Naive thymus-derived CD4-positive, alpha-beta T cell (primary cell): ENCODE data around the gene NPC1. TPM values are rescaled to one million over a fixed set of nuclear protein-coding genes. Genes with fewer than 3 reads are reported as not detected.
"Not testable (repeated sequence)": the region's sequence is repeated elsewhere in the genome, so short reads cannot be mapped to it uniquely, and the experiment has no call there.

Experiments
- ATAC-seq: fragments of 150-1000 bp; cut with Tn5 transposase; 2 replicates; pipeline ENCODE4 v1.10.0; 2021; ENCODE audit warnings: mild to moderate bottlenecking, moderate library complexity
- CTCF ChIA-PET: fragments of 350-600 bp; sonication (Branson Sonifier 250); formaldehyde crosslinking; loops from one replicate; lab custom pipeline; 2021; ENCODE audit warnings: antibody characterized with exemption; lab: Charles Lee
- POLR2A ChIA-PET: fragments of 350-600 bp; sonication (Branson Sonifier 250); formaldehyde crosslinking; loops from one replicate; lab custom pipeline; 2021; ENCODE audit warnings: antibody characterized with exemption, inconsistent platforms; lab: Charles Lee
- DNase-seq, 9 donors: peaks; one replicate each; pipeline versions ENCODE4 v3.0.0 to v3.0.0-alpha.2; 2020 to 2022; ENCODE audit warnings: mixed read lengths in 1 of 9
- H3K27ac ChIP-seq: one replicate; pipeline ENCODE4 v1.7.0; 2013; ENCODE audit warnings: mild to moderate bottlenecking, low read depth, low read length, moderate library complexity
- H3K27me3 ChIP-seq, 2 donors: one replicate each; pipeline ENCODE4 v1.7.0; 2013; ENCODE audit warnings: low read length in 2 of 2, mild to moderate bottlenecking in 2 of 2, moderate library complexity in 2 of 2; ENCODE audit not compliant: control insufficient read depth in 2 of 2, insufficient read depth in 2 of 2
- H3K36me3 ChIP-seq, 3 experiments: 1 replicate in 2 of 3; 2 replicates in 1 of 3; pipeline ENCODE4 v1.7.0; 2013; ENCODE audit warnings: low read length in 3 of 3, mild to moderate bottlenecking in 3 of 3, moderate library complexity in 1 of 3; ENCODE audit not compliant: insufficient read depth in 3 of 3, control insufficient read depth in 2 of 3
- H3K4me1 ChIP-seq, 2 donors: one replicate each; pipeline ENCODE4 v1.7.0; 2013; ENCODE audit warnings: low read length in 2 of 2, mild to moderate bottlenecking in 2 of 2, moderate library complexity in 1 of 2; ENCODE audit not compliant: control insufficient read depth in 2 of 2, insufficient read depth in 2 of 2
- H3K4me3 ChIP-seq: 2 replicates; pipeline ENCODE4 v1.7.0; 2013; ENCODE audit warnings: mild to moderate bottlenecking, low read length
- H3K9me3 ChIP-seq, 3 experiments: 1 replicate in 2 of 3; 2 replicates in 1 of 3; pipeline ENCODE4 v1.7.0; 2013; ENCODE audit warnings: low read length in 3 of 3; ENCODE audit not compliant: control insufficient read depth in 2 of 3
- H3K27ac Mint-ChIP-seq, 9 donors: one replicate each; pipeline ENCODE4 v1.8.0; 2020 to 2022; ENCODE audit warnings: mixed read lengths in 9 of 9, mild to moderate bottlenecking in 8 of 9, moderate library complexity in 5 of 9, inconsistent platforms in 2 of 9
- H3K27me3 Mint-ChIP-seq, 5 donors: one replicate each; pipeline ENCODE4 v1.8.0; 2021 to 2022; ENCODE audit warnings: mixed read lengths in 5 of 5, mild to moderate bottlenecking in 1 of 5
- H3K36me3 Mint-ChIP-seq, 5 donors: one replicate each; pipeline ENCODE4 v1.8.0; 2020 to 2022; ENCODE audit warnings: mixed read lengths in 5 of 5, mild to moderate bottlenecking in 3 of 5, inconsistent platforms in 1 of 5
- H3K4me1 Mint-ChIP-seq, 7 donors: one replicate each; pipeline ENCODE4 v1.8.0; 2020 to 2022; ENCODE audit warnings: mixed read lengths in 7 of 7, mild to moderate bottlenecking in 3 of 7, inconsistent platforms in 1 of 7
- H3K4me3 Mint-ChIP-seq, 10 donors: one replicate each; pipeline ENCODE4 v1.8.0; 2020 to 2022; ENCODE audit warnings: mild to moderate bottlenecking in 10 of 10, mixed read lengths in 10 of 10, moderate library complexity in 6 of 10, inconsistent platforms in 2 of 10
- H3K9me3 Mint-ChIP-seq, 11 donors: one replicate each; pipeline ENCODE4 v1.8.0; 2020 to 2022; ENCODE audit warnings: mixed read lengths in 11 of 11, mild to moderate bottlenecking in 4 of 11, inconsistent platforms in 1 of 11, moderate library complexity in 1 of 11
- intact Hi-C, 2 donors: fragments of 100-400 bp; cut with micrococcal nuclease; formaldehyde crosslinking; loops; one replicate each; pipeline ENCODE4 v1.15.1; 2023
- polyA plus RNA-seq, 2 donors: library from polyadenylated mRNA; unstranded; fragments of 300-500 nt; fragmentation: Illumina TruSeq; gene quantifications; one replicate each; pipeline ENCODE4 v1.2.3, GENCODE V29; 2021
- total RNA-seq, 6 experiments: library from RNA in 5 of 6; stranded (reverse) in 5 of 6; gene quantifications; 1 replicate in 5 of 6; 2 replicates in 1 of 6; pipeline ENCODE4 v1.2.3 and lab custom pipeline; 2021 to 2026

The NPC1 gene
- total and polyA plus RNA-seq, 7 experiments from 2014 or later = 4.6 to 49.3 (median 29.9) TPM

DNA sequence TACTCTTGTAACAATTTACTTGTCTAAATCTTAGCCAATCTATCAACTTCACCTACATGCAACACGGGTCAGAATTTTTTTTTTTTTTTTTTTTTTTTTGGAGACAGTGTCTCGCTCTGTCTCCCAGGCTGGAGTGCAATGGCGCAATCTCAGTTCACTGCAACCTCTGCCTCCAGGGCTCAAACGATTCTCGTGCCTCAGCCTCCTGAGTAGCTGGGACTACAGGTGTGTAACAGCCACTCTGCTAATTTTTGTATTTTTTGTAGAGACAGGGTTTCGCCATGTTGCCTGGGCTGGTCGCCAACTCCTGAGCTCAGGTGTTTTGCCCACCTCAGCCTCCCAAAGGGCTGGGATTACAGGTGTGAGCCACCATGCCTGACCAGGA is 26.8 kb upstream of the NPC1 start:
- CTCF ChIA-PET, H3K4me1 Mint-ChIP-seq, H3K9me3 ChIP-seq, H3K36me3 Mint-ChIP-seq, H3K4me3 ChIP-seq, intact Hi-C loops, H3K27me3 ChIP-seq, H3K9me3 Mint-ChIP-seq, H3K4me3 Mint-ChIP-seq, ATAC-seq, H3K4me1 ChIP-seq, H3K36me3 ChIP-seq, H3K27ac Mint-ChIP-seq, DNase-seq, H3K27ac ChIP-seq: not testable (repeated sequence)
- POLR2A ChIA-PET = interaction anchor here (0.7 kb wide), 1 partner anchor 519 kb away, joined by 6 read pairs; no protein-coding TSS in a partner anchor
- peaks cover 6 to 27% (median 10%) of the 10 kb centered on the region in 5 donors for H3K27me3 Mint-ChIP-seq

DNA sequence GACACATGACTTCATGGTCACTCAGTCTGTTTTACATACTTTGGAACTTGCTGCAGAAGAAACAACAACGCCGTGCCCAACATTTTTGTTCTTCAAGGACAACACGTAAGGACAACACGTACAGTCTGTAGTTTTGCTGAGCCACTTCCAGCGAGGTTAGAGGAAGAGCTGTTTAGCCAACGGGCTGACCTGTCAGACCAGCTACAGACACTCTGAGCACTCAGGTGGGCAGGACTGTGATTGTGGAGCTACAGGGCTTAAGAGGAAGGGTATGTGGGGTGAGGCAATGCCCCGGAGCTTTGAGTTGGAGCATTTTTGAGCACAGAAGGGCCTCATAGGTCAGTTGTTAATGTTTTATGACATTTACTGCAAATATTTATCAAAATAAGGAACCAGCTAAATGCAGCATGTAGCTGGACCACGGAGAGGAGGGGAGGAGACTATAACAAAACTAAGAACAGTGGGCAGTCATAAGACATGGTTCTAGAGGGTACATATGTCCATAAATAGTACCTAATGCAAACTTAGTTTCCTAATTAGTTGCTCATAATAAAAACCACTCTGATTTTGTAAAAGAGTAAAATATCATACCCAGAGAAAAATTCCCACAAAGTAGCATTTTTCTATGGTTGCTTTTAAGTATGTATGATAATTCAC is 26.3 kb upstream of the NPC1 start:
- Histone ChIP-seq H3K27me3 (no peaks in the 10 kb centered on the region), H3K27ac (no peak overlapping the region), H3K4me3 (no peak overlapping the region), H3K36me3 (no peaks in the 10 kb centered on the region), H3K9me3 (no peaks in the 10 kb centered on the region), H3K4me1 (no peaks in the 10 kb centered on the region)
- Mint-ChIP-seq H3K27ac (no peak overlapping the region), H3K36me3 (peaks cover 0 to 3% (median 0%) of the 10 kb centered on the region in 5 donors), H3K27me3 (peaks cover 5 to 22% (median 6%) of the 10 kb centered on the region in 5 donors), H3K9me3 (no peaks in the 10 kb centered on the region), H3K4me1 (no peaks in the 10 kb centered on the region), H3K4me3 (no peak overlapping the region)
- CTCF ChIA-PET = no interaction called here
- DNase-seq (no peak), ATAC-seq (no peak)
- POLR2A ChIA-PET = interaction anchor here (0.7 kb wide), 1 partner anchor 520 kb away, joined by 6 read pairs; no protein-coding TSS in a partner anchor
- intact Hi-C loops = no loop called here

DNA sequence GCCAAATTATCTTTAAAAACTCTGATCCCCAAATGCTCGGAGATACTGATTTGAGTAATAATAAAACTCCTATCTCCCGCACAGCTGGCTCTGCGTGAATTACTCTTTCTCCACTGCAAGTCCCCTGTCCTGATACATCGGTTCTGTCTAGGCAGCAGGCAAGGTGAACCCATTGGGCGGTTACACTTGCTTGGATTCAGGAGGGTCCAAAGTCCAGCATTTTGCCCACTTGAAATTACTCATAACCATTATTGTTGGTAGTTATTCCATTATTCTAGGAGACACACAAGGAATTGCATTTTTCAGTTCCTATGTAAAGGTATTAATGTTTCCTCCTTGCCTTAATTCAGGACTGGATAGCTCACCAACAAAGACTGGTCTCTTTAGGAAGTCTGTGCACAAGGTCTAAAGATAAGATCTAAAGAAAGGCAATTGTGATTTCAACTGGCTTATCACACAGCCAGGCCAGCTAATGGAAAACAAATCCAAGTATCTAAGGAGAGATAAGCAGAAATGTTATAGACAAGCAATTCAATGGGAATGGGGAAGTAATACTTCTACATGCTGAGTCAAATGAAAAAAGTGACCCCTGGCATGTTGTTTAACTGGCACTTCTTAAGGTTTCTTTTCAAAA is 23.2 kb upstream of the NPC1 start:
- Histone ChIP-seq H3K27ac (no peak overlapping the region), H3K9me3 (no peaks in the 10 kb centered on the region), H3K36me3 (no peaks in the 10 kb centered on the region), H3K4me1 (no peaks in the 10 kb centered on the region), H3K4me3 (no peak overlapping the region), H3K27me3 (no peaks in the 10 kb centered on the region)
- CTCF ChIA-PET = no interaction called here
- POLR2A ChIA-PET = no interaction called here
- intact Hi-C loops = no loop called here
- Mint-ChIP-seq H3K36me3 (peaks cover 0 to 3% (median 0%) of the 10 kb centered on the region in 5 donors), H3K27ac (no peak overlapping the region), H3K27me3 (peaks cover 0 to 18% (median 5%) of the 10 kb centered on the region in 5 donors), H3K9me3 (no peaks in the 10 kb centered on the region), H3K4me1 (no peaks in the 10 kb centered on the region), H3K4me3 (no peak overlapping the region)
- ATAC-seq = no peak
- DNase-seq = no peak

DNA sequence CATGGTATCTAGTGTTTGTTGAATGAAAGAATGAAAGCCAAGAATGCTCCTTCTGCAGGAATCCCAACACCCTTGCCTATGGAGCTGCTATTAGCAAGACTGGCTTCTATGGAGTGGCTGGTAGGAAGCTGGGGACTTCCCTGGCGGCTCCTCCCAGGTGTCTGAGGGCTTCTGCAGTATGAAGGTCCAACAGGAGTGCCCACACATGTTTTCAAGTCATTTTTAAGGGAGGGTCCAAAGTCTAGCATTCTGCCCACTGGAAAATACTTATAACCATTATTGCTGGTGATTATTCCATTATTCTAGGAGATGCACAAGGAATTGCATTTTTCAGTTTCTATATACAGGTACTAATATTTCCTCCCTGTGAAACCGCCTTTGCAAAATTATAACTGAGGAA is 21.9 kb upstream of the NPC1 start:
- no peak for ATAC-seq
- Histone ChIP-seq H3K4me3 (no peak overlapping the region), H3K27ac (no peak overlapping the region), H3K27me3 (no peaks in the 10 kb centered on the region), H3K9me3 (no peaks in the 10 kb centered on the region), H3K36me3 (no peaks in the 10 kb centered on the region), H3K4me1 (no peaks in the 10 kb centered on the region)
- DNase-seq = no peak
- H3K27me3 Mint-ChIP-seq = peaks cover 0 to 18% (median 5%) of the 10 kb centered on the region in 5 donors
- no peak overlapping the region for H3K27ac Mint-ChIP-seq
- intact Hi-C loops = no loop called here
- ChIA-PET CTCF (no interaction called here), POLR2A (interaction anchor here (0.6 kb wide), 1 partner anchor 1877 kb away, joined by 3 read pairs; no protein-coding TSS in a partner anchor)
- peaks cover 0 to 3% (median 0%) of the 10 kb centered on the region in 5 donors for H3K36me3 Mint-ChIP-seq
- no peaks in the 10 kb centered on the region for H3K9me3 Mint-ChIP-seq
- no peak overlapping the region for H3K4me3 Mint-ChIP-seq
- H3K4me1 Mint-ChIP-seq = peaks cover 0 to 2% (median 0%) of the 10 kb centered on the region in 7 donors

DNA sequence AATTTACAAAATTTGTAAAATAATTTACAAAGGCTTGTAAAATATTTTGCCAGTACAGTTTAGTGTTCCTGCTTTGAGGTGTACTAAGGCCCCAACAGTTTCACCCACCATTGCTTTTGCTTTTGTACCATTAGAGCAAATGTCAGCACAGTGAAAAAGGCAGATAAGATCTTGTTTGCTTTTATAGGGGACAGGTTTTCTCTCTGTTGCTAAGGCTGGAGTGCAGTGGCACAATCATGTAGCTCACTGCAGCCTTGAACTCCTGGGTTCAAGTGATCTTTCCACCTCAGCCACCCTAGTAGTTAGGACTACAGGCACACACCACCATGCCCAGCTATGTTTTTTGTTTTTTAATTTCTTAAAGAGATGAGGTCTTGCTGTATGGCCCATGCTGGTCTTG is 19.6 kb upstream of the NPC1 start:
- ChIA-PET CTCF (no interaction called here), POLR2A (no interaction called here)
- peaks cover 0 to 18% (median 5%) of the 10 kb centered on the region in 5 donors for H3K27me3 Mint-ChIP-seq
- H3K36me3 ChIP-seq = no peaks in the 10 kb centered on the region
- no peak overlapping the region for H3K4me3 Mint-ChIP-seq
- peaks cover 0 to 2% (median 0%) of the 10 kb centered on the region in 7 donors for H3K4me1 Mint-ChIP-seq
- no peak overlapping the region for H3K27ac ChIP-seq
- H3K4me1 ChIP-seq = no peaks in the 10 kb centered on the region
- H3K9me3 Mint-ChIP-seq = no peaks in the 10 kb centered on the region
- no peak for DNase-seq
- intact Hi-C loops = no loop called here
- H3K36me3 Mint-ChIP-seq = peaks cover 0 to 3% (median 0%) of the 10 kb centered on the region in 5 donors
- no peak for ATAC-seq
- H3K27me3 ChIP-seq = no peaks in the 10 kb centered on the region
- no peaks in the 10 kb centered on the region for H3K9me3 ChIP-seq
- no peak overlapping the region for H3K27ac Mint-ChIP-seq
- H3K4me3 ChIP-seq = no peak overlapping the region

DNA sequence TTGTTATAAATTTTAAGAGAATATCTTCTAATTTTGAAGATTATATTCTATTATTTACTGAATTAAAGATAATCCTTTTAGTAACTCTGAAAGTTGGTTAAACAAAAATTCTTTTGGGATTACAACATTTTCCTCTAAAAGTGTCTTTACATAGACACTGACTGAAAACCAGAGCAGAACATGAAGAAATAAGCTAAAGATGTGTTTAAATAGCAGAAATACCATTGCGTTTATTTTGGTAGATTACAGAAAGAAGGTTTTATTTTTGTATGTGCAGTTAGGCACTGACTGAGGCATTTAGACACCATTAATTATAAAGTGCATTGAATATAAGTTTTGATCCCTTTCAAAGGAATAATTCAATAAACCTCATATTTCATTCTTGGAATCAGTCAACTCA is 13.5 kb upstream of the NPC1 start:
- Histone ChIP-seq H3K4me1 (no peaks in the 10 kb centered on the region), H3K27ac (no peak overlapping the region), H3K4me3 (no peak overlapping the region), H3K27me3 (no peaks in the 10 kb centered on the region), H3K9me3 (no peaks in the 10 kb centered on the region), H3K36me3 (no peaks in the 10 kb centered on the region)
- POLR2A ChIA-PET = no interaction called here
- CTCF ChIA-PET = interaction anchor here (0.6 kb wide), 2 partner anchors 16 to 574 kb away, joined by 3 to 4 read pairs; no protein-coding TSS in a partner anchor
- intact Hi-C loops = no loop called here
- Mint-ChIP-seq H3K4me3 (no peak overlapping the region), H3K9me3 (no peaks in the 10 kb centered on the region), H3K27ac (no peak overlapping the region), H3K27me3 (peaks cover 0 to 28% (median 3%) of the 10 kb centered on the region in 5 donors), H3K4me1 (peaks cover 0 to 7% (median 0%) of the 10 kb centered on the region in 7 donors), H3K36me3 (no peaks in the 10 kb centered on the region)
- no peak for ATAC-seq
- DNase-seq = no peak
